GM21737 (cell line): ENCODE measurements around the gene DNAJC24.

Experiments used
- ATAC-seq: cut with Tn5 transposase; IDR thresholded peaks from one replicate; pipeline ENCODE4 v1.9.1; 2021; ENCODE audit warnings: mild to moderate bottlenecking, moderate library complexity; ENCODE audit not compliant: unreplicated experiment

Gene DNAJC24

GRCh38 chr11:31480930-31481329, 111.3 kb downstream of the DNAJC24 start:
- no peak for ATAC-seq
